GM18499 (cell line): ENCODE measurements around the gene AUH.
A peak's percentile ranks its signal among the peaks of the same experiment; 100 is the strongest.
"Not testable (repeated sequence)": the region's sequence is repeated elsewhere in the genome, so short reads cannot be mapped to it uniquely, and the experiment has no call there.

Source experiments
- ATAC-seq: cut with Tn5 transposase; IDR thresholded peaks from one replicate; pipeline ENCODE4 v1.9.1; 2021; ENCODE audit warnings: moderate number of reproducible peaks; ENCODE audit not compliant: insufficient read depth, unreplicated experiment

AUH gene

DNA sequence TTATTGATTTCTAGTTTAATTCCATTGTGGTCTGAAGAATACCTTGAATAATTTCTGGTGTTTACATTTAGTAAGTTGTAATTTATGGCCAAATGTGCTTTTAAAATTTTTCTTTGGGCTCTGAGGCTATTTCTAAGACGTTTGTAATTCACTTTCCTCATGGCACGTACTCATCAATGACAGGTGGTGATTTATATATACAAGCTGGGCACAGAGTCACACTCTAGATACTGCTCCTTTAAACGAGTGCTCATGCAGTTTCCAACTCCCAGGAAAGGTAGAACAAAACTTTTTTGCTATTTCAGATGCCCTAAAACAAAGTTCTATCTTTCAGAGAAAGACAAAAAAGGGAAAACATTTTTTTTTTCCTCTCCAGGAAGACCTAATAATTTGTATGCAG lies 146.9 kb downstream of the AUH start:
- ATAC-seq = no peak

DNA sequence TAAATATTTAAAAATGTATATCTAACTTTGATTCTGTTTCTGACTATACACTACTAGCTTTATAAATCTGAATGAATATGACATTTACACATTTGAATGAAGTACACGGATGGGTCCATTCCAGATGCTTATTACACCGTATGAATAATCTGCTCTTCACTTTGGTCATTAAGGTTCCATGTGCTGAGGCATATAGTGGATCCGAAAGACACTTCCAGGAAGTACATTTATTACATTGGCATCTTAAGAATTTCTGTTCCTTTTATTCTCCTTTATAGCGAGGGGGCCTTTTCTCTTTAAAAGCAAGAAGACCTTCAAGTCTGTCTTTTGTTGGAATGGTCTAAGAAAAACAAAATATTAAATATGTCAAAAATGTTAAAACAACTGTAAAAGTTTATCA lies 147.6 kb downstream of the AUH start:
- ATAC-seq = no peak

DNA sequence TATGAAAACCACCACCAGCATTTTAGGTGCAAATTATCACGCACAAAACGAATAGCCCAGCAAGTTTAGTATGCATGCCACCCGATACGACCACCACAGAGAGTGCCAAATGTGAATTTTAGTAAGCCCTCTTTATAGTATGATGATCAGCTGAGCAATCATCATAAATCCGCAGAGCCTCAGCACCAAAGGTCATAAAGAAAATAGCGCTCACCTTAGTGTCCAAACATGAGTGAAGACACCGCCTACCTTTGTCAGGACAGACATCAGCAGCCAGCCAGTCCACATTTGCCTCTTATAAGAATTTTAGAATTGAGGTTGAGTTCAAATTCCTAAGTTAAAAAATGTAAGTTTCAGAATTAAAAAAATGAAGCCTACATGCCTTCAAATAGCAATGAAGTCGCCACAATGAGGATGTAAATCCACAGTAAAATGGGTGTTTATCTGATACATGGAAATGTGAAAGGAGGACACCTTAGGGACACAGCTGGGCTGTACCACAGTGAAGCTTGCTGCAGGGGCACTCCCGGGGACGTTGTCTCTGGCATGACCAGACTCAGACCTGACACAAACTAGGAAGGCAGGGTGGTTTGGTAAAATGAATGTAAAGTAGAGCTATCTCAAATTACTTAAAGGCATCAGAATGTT lies 149.0 kb downstream of the AUH start:
- no peak for ATAC-seq

DNA sequence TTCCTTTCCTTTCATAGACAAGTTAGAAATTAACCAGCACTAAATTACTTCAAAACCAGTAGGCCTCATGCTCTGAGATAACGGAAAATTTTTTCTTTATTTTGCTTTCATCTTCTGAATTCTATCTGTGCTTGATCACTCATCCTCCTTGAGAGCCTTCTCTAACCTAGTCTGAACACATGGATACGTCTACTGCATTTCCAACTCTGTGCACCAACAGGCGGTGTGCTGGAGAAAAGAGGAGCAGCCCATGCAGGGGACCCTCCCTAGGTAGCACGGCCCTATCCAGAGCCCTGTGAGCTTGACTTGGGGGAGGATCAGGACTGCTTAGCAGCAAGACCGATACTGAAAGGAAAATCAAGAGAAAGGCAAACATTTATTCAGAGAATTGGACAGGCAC lies 149.8 kb downstream of the AUH start:
- ATAC-seq = no peak

DNA sequence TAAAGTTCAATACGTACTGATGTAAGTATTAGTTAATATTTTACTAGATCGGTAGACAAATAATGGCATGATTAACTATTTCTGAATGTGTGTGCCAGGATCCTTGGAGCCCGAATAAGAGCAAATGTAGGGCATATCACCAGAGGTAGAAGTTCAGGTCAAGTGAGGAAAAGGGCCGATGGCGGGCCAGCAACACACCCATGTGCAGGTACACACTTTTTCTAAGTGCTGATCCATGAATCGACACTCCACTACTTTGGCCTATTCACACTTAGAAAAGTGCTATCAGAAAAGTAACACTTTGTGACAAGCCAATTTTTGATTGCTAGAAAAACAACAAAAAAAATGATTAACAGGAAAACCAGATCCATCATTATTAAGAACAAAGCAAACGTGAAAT lies 150.3 kb downstream of the AUH start:
- no peak for ATAC-seq

DNA sequence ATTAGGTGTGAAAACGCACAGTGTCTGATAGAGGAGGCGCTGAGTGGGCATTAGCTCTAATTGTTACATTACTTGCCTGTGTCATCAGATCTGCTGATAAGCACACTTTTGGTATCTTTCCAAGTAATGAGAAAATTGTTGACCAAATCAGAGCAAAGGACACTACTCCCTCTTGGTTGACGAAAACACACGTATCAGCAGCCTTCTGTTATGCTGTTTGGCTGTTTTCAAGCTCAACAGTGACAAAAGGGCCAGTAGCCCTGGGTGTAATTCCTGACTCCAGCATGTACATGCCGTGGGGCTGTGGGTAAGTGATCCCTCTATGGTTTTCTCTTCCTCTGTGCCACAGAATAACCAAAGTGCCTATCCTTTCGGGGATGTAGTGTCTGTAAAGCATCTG lies 151.4 kb downstream of the AUH start:
- ATAC-seq = no peak

DNA sequence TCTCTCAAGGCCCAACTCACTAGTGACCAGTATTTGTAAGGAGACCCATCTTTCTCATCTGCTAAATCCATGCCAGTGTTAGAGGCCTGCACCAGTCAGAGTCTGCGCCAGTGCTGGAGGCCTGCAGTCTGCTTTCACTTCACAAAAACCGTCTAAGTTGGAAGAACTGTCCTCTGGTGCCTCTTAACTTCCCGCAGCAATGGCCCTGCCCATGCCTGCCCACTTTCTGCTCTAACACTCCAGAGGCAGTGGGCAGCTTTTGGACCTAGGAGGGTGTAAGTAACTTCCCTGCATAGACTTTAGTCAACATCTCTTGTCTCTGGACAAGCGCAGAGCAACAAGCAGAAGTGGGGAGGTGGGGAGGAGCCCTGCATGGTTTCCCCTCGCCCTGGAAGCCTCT lies 152.9 kb downstream of the AUH start:
- ATAC-seq = no peak

DNA sequence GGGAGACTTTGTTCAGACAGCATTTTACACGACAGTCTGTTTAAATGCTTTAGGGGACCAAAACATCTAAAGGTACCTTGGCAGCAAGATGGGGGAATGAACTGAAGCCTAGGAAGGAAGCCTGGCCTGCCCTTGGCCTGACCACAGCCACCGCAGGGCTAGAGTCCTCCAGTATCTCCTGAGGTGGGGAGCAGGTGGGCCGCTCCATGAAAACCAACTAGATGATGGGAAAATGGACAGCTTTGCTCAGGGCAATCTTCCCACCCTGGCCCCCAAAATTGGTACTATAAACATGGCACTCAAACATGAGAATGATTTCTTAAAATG lies 153.3 kb downstream of the AUH start:
- ATAC-seq = peak; percentile 15

DNA sequence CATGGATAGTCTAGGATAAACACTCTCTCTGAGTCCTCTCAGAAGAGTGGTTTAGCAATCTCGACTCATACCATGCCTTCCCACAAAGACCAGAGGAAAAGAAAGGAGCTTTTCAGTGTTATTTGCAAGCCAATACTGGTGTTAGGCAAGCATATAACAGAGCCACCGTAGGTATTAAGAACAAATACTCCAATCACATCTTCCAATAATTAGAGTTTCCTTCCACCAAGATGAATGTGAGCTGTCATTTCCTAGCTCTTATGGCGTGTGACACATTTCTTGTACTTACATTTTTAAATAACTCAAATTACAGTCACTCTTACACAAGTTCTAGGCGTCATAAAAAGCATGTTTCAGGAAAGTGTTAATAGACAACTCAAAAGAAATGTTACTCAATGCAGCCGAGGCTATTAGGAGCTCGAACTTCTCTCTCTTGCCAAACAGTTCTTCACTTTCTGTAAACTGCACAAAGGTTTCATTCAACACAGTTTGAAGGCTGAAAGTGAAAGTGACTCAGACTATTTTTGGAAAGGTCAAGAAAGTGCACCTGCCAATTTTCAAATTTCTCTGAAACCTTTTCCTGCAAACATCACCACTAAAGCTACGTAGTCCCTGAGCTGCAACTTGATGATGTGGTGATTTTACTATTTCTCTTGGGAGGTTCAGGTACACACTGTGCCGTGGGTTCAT lies 153.8 kb downstream of the AUH start:
- ATAC-seq = peak; percentile 76

DNA sequence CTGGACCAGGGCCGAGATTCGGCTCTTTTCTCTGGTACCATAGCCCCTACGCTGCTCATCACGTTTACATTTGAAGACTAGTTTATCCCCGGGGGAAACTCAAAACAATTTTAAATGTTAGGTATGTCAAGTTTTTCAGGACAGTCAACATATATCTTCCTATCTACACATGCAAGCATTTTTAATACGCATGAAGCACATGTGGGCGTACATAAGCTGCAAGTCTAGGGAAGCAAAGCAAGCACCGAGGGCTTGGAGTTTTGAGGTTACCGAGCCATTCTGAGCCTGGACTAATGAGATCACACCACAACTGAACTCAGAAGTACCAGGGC lies 154.4 kb downstream of the AUH start:
- no peak for ATAC-seq

DNA sequence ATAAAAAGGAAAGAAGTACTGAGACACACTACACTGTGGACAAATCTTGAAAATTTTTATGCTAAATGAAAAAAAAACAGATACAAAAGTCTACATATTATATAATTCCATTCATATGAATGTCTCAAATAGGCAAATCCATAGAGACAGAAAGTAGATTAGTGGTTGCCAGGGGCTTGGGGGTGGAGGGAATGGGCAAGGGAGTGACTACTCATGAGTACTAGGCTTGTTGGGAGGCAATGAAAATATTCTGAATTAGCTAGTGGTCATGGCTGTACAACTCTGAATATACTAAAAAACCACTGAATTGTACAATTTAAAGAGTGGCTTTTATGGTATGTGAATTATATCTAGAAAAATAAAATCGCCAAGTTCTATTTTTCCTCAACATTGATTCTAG lies 154.9 kb downstream of the AUH start:
- no peak for ATAC-seq

DNA sequence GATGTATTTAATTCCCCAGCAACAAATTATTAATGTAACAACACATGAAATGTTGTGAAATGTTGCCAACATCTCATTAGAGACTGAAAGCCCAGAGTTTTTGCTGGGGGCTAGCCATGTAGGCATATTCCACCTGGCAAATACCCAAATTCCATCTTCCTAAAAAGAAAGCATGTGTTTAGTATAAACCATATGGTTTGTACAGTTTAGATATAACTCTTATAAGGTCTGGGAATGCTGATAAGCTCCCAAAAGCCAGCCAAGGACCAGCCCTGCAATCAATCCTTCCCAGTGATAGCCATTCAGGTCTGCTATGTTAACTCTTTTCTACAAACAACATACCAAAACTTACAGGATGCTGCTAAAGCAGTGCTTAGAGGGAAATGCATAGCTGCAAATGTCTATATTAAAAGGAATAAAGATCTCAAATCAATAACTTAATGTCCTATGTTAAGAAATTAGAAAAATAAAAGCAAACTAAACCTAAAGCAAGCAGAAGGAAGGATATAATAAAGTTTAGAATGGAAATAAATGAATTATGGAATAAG lies 158.9 kb downstream of the AUH start:
- no peak for ATAC-seq

DNA sequence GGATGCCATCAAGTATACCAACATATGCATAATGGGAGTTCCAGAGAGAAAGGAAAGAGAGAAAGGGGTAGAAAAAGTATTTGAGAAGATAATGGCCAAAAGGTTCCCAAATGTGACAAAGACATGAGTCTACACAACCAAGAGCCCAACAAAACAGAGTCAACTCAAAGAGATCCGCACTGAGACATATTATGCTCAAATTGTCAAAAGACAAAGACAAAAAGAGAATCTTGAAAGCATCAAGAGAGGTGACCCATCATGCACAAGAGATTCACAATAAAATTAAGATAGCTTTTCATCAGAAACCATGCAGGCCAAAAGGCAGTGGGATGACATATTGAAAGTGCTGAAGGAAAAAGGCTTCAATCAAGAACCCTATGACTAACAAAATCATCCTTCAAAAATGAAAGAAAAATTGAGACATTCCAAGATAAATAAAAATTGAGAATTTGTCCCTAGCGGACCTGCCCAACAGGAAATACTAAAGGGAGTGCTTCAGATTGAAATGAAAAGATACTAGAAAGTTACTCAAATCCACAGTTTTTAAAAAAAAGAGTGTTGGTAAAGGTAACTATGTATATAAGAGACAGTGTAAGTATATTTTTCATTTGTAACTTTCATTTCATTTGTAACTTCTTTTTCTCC lies 160.9 kb downstream of the AUH start:
- ATAC-seq = no peak

DNA sequence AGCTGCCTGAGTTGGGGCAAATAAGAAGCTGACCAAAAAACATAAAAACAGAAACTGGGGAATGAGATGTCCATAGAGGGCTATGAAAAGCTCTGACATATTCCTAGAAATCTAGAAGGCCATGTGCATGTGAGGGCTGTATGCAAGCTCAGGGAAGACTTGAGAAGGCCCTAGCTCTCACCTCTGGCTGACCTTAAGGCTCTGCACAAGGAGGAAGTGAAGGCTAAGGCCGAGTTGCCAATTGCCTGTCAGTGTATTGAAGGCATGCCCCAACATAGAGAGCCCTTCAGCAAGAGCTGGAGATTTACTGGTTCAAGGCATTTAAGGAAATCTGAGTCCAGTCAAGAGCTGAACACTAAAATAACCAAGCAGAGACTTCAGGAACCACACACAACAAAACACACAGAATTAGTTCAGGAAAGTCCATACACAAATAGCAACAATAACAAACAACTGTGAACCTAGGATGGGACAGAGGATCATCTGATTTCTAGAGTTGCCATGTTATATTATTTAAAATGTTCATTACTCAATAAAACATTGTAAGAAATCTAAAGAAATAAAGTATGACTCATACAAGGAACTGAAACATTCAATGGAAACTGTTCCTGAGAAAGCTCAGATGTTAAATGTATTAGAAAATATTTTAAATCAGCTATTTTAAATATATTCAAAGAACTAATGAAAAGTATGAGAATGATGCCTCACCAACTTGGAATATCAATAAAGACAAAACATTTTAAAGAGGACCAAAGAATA lies 161.8 kb downstream of the AUH start:
- ATAC-seq = no peak

DNA sequence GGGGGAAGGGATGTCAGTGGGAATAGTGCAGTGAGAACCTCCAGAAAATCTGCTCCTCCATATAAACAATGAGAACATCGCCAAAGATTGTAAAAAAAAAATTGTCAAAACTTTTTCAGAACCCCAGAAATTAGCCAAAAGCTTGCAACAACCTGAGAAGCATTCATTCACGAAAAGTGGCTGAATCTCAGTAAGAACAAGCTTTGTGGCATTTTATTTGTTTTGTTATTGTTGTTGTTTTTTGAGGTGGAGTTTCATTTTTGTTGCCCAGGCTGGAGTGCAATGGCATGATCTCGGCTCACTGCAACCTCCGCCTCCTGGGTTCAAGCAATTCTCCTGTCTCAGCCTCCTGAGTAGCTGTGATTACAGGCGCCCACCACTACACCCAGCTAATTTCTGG lies 162.8 kb downstream of the AUH start:
- not testable (repeated sequence) for ATAC-seq

DNA sequence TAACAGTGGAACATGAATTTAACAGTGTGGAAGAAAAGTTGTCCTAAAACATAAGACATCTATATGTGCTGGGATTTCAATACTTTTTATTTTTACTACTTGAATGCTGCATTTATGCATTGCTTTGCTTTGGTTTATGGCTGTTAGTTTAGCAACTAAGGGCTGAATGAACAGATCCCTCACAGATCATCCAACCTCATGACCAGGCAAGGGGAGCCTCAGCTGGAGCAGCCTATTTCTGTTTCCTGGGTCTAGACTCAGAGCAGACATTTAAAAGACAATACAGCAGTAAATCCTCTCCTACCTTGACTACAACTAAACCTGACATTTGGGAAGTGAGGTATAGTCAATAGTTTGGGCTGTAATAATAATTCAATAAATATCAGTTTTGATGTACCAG lies 163.3 kb downstream of the AUH start:
- no peak for ATAC-seq

DNA sequence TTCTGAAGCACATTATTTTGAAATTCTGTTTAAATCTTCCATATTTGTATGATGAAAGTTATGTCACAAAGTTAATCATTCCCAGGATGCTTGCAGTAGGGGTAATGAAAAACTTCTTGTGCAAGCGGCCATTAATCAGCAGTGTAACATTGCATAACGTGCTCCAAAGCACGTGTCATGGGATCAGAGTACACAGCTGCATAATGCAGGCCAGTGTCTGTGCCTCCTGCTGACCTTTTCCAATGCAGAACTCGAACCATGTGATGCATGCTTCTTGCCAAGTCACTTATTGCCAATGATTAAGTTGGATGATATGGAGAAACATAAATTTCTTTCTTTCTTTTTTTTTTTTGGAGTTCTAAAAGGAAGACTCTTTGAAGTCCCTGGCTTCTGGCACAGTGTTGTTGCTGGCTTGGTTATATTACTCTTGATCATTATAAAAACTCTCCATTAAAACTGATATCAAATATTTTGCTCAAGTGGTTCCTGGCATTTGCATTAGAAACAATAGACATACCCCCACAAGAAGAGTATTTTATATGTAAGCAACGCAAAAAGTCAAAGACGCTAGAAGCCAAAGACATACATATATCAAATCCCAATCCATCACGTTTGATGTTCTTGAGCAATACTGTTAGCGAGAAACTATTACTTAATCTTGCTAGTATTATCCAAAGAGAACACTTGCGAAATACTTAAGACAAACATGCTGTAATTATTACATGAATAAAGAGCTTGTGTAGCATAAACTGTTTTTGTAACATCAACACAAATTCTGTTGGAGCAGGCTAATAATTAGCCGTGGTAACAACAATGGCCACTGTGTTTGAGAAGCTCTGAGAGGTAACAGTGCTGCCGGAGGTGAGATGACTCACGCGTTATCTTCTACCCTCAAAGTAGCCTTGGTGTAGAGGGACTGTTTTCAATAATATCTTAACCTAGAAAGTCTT lies 164.2 kb downstream of the AUH start:
- no peak for ATAC-seq

DNA sequence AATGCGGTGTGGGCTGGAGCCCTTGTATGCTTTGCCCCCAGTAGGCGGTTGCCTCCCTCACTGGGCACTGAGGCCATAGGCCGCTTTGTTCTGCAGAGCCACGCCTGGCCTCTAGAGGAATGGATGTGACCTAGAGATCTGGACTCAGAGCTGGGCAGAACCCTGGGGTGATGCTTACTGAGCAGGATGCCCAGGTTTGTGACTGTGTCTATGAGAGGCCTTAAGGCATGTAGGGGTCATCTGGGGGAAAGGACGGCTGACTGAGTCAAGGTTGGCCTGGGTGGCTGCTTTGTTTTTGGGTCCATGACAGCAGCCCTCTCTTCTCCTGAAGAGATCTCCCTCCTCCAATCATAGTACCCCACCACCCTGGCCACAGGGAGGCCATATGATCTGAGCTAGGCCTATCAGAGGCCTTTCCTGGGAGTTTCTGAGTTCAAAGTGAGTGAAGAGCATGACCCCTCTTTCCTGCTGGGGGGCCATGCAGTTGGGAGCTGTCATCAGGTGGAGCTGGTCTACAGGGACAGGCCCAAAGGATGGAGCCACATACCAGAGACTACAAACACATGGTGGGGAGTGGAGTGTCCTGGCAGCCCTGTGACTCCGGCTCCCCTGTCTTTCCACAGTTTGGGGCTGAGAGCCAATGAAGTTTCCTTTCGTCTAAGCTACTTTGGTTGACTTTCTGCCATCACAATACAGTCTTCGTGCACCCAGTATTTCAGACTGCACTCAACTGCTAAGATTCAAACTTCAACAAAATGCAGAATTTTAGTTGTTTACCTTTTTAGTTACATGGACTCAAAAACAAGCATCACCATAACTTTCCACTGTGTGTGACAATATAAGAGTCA lies 165.4 kb downstream of the AUH start:
- ATAC-seq = no peak

DNA sequence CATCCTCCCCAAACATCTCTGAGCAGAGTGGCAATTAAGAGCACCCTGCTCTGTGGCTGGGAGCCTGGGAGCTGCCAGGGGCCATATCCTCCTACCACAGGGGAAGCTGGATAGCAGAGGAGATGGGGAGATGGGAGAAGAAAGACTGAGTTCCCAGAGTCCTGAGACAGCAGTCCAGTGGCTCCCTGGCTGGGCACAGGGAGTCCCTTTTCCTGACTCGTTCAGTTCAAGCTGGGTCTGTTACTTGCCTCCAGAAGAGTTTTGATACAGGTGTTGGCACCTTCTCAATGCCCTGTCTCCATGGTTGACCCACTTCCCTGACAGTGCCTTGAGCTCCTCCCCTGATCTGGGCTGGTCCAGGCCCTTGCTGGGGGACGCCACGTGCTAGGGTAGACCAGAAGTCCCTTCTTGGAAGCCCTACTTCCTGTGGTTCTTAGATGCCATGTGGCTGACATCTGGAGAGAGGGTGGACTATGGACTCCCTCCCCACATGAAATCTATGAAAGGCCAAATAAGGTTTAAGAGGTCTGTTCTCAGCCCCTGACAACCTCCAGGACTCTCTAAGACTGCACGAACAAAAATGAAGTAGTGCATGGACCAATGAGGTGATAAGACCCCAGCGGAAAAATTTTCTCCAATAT lies 166.2 kb downstream of the AUH start:
- no peak for ATAC-seq
